Pulmonary artery endothelial cell (primary cell): ENCODE data around the gene VPS16. TPM values are rescaled to one million over a fixed set of nuclear protein-coding genes. Genes with fewer than 3 reads are reported as not detected.
"Not testable (repeated sequence)": the region's sequence is repeated elsewhere in the genome, so short reads cannot be mapped to it uniquely, and the experiment has no call there.

Experiments used
- DNase-seq: peaks from one replicate; pipeline ENCODE4 v3.0.0-alpha.2; 2011; ENCODE audit warnings: low read depth, low spot score
- total RNA-seq: library from RNA; depleted of rRNA; stranded (reverse); fragments of >200 nt; gene quantifications from 2 replicates; pipeline ENCODE4 v1.2.3, GENCODE V29; 2014

The VPS16 gene
- total RNA-seq, 1 donor from 2014 or later = 43.8 TPM

DNA sequence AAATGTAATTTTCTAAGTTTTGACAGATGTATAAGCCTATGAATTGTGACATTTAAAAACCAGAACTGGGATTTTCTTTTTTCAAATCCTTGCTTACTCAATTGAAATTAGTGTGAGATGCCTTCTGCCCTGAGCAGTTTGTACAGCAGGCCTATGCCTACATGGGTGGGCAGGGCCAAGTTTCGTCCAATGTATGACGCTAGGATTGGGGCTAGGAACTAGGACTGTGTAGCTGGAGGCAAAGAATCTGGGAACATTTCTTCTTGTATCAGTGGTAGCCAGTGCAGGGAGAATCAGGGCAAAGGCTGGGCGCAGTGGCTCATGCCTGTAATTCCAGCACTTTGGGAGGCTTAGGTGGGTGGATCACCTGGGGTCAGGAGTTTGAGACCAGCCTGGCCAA, 28.8 kb downstream of the VPS16 start:
- DNase-seq = no peak

DNA sequence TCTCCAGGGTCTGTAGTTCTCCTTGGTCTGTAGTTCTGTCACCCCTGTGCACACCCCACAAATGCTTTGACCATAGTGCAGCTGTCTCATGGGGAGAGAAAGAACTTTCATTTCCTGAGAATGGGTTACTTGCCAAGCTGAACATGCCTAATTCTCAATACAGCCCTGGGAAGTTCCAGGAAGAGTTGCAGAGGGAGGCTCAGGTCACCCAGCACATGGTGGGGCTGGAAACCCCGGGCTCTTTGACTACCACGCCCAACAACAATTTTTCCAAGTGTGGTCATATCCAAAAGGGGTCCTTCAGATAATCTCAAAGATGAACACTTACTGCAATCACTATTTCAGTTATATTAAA, 30.5 kb downstream of the VPS16 start:
- DNase-seq = no peak

DNA sequence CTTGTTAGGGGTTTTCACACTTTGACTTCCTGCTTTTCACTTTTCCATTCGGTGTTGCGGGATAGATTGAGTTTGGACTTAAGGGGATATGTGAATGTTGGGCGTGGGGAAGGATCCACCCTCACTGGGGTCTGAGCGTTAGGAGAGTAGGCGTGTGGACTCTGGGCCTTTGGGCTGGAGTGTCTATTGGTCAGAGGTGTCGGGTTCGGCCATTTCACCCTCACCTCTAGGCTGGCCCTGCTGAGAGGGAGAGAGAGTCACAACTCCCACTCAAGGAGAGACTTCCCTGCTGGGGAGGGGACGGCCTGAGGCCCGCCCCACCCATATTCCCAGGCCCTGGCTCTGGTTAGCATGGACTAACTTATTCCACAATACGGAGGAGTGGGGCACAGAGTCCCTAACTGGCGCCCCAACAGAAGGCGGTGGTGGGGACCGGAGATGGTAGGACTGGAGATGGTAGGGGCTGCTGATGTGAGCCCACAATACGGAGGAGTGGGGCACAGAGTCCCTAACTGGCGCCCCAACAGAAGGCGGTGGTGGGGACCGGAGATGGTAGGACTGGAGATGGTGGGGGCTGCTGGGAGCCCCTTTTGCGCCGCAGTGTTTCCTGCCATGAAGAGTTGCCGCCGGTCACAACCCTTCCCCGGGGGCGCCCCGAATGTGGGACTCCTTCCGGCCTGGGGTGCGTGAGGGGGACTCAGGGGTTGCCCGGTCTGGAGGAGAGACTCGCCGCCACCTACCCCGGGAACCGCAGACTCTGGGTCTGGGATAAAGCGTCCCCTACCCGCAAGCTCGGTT, 31.3 kb downstream of the VPS16 start:
- no peak for DNase-seq

DNA sequence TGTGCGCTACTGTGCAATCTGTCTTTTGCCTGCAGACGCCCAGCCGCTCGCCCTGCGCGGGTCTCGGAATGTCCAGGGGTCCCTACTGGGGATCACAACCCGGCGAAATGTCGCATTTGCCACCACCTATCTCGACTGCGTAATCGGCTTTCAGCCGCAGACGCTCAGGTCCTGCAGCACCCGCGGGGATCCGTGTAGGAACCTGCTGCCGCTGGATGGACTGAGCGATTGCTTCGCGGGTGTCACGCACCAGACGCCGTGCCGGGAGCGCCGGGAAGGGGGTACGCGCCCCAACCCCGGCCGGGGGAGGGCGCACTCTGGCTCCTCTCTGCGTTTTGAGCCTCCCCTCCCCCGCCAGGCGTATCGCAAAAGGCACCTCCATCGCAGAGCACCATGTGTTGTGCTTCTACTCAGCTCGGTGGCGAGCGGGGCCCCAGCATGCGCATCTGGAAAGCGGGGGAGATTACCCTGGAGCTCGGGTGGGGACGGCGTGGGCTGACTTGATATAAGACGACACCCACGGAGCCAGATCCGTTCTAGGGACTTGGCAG, 32.0 kb downstream of the VPS16 start:
- no peak for DNase-seq

DNA sequence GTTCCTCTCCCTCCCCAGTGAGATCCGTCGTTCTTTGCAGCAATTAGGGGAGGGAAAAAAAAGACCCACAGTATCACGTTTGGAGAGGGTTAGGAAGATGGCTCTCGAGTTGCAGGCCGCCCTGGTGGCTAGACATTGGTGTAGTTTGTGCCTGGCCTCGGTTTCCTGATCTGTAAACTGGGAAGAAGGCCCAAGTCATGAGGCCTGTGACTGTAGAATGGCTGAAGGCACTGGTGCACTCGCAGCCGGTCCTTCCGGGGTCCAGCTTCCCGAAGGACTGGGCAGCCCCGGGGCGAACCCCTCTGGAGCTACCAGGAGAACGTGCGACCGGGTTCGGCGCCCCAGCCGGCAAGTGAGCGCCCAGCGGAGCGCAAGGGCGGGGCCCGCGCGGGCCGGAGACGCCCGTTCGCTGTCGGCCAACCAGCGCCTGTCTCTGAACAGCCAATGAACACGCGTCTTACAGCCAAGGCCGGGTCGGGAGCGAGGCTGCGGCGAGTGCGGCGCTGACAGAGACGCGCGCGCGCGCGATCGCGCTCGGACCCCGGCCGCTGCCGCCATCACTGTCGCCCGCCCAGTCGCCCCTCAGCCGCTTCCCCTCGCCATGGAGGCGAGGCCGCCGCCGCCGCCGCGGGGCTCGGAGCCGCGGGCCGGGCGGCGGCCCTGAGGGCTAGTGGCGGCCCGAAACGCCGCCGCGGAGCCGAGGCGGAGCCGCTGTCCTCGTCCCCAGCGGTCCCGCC, 32.6 kb downstream of the VPS16 start, which contains the start of gene PTPRA:
PTPRA (plus strand) TSS at position 472 of the 737 bp plus-strand sequence. CDS start 90,797 bp downstream, outside the sequence.
- DNase-seq = peak; percentile 74

DNA sequence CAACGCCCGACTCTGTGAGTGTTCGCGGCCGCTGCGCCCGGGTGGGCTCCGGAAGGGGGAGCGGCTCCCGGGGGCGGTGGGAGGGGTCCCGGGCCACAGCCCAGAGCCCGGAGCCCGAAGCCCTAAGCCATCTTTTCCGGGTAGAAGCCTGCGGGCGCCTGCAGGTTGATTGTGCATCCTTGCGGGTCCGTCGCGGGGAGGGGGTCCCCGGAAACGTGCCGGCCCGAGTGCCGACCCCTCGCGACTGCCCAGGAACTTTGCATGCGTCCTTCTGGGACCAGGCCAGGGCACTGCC, 33.1 kb downstream of the VPS16 start:
- DNase-seq = no peak

DNA sequence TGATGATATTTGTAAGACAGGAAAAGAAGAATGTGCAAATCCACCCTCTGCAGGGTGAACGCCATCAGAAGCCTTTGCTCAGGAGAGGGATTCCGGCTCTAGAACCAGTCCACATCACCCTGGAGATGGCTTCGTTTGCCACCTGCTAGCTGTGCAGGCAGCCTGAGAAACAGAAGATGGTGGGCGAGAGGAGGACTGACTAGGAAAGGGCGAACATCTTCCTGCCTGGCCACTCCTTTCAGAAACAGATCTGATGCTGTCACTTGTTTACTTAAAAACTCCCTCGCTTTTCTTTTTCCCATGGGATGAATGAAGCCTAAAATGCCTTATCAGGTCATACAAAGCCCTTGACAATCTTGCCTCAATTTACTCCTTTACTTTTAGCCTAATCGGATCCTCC, 33.9 kb downstream of the VPS16 start:
- DNase-seq = no peak

DNA sequence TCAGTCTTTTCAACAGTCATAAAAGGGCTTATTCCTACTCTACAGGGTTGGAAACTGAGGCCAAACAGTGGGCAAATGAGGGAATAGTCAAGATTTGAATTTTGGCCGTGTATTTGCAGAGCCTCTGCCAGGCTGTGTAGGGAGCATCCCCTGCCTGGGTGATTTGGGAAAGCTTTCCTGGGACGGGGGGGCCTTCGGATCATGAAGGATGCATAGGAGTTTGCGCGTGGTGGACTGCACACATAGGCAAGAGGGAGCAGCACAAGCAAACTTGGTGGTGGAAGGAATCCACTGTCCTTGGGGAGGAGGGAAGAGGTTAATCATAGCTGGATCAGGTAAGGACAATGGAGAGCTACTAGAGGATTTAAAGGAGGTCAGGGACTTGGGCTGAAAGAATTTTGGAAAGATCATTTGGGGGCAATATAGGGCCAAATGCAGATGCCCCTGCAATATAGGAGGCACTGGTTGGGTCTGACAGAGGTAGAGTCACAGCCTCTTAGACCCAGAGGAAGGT, 35.2 kb downstream of the VPS16 start:
- no peak for DNase-seq

DNA sequence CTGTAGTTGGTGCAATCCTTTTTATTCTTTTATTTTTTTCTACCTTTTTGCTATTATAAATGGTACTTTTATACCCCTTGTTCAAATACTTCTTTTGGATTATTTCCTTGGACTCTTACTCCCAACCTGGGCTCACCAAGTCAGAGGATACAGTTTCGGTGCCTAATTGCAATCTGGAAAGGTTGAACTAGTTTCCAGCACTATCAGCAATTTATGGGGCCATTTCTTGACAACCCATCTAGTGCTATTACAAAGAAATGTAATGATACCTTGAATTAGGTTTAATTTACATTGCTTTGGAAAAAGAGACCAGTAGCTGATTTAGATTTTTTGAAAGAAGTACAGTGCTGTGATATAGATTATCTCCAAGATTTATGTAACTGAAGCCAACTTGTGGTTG, 38.0 kb downstream of the VPS16 start:
- no peak for DNase-seq

DNA sequence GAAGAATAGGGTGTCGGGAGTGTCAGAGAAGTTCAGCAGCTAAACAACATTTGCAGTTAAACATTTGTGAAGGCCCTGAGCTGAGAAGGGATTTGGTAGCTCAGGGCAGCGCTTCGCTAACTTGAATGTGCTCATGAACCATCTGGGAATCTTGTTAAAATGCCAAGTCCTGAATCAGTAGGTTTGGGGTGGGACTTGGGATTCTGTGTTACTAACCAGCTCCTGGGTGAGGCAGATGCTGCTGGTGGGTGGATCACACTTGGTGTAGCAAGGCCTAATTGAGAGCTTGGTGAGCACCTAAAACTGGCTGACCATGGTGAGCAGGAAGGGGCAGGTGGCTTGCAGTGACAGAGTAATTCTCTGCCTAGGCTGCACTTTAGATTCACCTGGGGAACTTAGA, 38.6 kb downstream of the VPS16 start:
- no peak for DNase-seq

DNA sequence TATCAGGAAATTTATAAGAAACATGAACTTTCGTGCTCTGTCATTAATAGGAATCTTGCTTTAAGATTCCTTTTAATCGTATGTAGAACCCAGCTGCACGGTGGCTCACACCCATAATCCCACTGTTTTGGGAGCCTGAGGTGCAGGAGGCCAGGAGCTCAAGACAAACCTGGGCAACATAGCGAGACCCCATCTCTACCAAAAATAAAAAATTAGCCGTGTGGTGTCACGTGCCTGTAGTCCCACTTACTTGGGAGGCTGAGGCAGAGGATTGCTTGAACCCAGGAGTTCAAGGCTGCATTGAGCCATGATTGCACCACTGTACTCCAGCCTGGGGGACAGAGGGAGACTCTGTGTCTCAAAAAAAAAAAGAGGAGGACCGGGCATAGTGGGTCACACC, 40.1 kb downstream of the VPS16 start:
- no peak for DNase-seq

DNA sequence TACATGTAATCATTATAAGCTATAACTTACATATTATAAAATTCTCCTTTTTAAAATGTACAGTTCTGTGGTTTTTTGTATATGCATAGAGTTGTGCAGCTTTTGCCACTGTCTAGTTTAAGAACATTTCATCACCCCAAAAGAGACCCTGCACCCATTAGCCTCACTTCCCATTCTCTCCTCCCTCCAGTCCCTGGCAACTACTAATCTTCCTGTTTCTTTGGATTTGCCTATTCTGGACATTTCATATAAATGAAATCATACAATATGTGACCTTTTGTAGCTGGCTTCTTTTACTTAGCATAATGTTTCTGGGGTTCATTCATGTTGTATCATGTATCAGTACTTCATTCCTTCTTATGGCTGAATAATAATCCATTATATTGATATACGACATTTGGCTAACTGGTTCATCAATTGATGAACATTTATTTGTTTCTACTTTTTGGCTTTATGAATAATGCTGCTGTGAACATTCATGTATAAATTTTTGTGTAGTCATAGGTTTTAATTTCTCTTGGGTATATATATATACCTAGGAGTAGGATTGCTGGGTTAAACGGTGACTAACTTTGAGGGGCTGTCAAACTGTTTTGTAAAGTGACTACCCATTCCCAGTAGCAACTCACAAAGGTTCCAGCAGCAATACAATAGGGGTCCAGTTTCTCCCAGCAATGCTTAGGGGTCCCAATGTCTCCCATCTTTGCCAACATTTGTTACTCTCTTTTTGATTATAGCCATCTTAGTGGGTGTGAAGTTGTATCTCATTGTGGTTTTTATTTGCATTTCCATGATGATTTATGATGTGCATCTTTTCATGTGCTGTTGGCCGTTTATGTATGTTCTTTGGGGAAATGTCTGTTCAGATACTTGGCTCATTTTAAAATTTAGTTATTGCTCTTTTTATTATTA, 43.4 kb downstream of the VPS16 start:
- DNase-seq = no peak

DNA sequence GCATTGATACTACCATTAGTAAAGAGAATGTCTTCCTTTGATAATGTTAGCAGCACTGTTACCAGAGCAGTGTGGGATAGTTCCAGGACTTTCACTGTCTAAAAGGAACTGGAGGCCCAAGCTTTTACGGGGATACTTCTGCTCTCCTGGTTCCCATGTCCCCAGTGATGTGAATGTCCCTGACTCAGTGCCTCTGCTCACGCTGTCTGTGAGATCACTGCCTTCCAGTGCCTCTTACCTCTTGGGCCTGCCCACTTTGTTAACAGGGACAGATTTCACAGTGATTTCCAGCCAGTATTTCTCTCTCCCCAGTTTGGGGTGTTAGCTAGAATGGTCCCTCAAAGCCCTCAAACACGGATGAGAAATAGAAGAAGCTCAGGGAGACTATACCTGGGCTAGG, 47.2 kb downstream of the VPS16 start:
- no peak for DNase-seq

DNA sequence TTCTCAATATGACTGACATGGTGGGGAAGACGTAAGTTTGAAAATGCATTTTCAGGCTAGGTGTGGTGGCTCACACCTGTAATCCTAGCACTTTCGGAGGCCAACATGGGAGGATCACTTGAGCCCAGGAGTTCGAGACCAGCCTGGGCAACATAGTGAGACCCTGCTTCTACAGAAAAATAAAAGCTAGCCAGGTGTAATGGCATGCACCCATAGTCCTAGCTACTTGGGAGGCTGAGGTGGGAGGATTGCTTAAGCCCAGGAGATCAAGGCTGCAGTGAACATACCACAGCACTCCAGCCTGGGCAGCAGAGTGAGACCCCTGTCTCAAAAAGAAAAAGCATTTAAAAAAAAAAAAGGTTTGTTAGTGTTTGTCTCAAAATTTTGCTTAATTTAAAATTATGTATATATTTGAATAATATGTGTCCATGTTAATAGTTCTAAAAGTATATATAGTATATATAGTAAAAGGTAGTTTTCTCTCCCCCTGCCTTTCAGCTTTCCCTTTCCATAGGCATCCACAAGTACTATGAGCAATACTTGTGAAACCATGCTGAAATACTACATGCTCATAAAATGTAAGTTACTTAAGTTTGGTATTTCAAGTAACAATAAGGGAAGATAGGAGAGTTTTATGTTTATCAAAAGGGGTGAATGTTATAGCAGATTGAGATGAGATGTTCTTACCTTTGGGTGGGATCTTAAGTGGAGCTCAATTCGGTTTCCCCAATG, 47.8 kb downstream of the VPS16 start:
- DNase-seq = no peak

DNA sequence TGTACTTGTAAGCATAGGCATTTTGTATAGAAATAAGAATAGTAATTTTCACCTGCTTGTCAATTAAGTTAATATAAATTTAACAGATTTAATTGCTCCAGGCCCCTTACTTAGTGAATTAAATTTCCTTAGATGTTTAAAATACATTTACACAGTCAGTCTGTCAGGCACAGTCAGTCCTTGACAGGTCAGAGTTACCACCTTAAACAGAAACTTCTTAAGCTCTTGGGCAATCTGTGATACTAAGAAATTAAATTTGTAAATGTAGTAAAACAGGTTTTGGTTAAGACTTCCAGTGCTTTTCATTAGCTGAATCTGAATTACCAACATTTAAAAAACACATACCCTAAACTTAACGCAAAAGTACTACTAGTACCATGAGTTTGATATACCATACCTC, 48.7 kb downstream of the VPS16 start:
- DNase-seq = no peak

DNA sequence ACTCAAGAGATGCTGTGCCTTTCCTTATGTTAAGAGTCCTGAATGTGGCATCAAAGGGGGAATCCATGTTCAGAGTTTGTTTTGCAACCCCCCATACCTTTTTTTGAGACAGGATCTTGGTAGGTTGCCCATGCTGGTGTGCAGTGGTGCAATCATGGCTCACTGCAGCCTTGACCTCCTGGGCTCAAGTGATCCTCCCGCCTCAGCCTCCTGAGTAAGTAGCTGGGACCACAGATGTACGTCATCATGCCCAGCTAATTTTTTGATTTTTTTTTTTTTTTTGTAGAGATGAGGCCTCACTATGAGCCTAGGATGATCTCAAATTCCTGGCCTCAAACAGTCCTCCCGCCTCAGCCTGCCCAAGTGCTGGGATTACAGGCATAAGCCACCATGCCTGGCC, 49.3 kb downstream of the VPS16 start:
- no peak for DNase-seq

DNA sequence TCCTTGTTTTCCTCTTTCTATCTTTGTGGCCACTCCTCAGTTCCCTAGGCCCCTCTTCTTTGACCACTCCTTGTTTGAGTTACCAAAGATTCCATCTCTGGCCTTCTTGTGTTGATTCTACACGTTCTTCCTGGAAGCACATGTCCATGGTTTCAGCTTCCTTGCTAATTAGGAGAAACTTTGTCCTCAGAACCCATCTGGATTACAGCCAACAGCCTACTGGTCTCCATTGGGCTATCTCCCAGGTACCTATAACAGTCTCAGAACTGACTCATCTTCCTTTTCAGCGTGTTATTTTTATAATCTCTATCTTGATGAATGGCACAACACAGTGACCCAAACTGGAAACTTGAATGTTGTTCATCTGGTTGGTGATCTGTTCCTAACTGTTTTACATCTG, 50.2 kb downstream of the VPS16 start:
- DNase-seq = no peak

DNA sequence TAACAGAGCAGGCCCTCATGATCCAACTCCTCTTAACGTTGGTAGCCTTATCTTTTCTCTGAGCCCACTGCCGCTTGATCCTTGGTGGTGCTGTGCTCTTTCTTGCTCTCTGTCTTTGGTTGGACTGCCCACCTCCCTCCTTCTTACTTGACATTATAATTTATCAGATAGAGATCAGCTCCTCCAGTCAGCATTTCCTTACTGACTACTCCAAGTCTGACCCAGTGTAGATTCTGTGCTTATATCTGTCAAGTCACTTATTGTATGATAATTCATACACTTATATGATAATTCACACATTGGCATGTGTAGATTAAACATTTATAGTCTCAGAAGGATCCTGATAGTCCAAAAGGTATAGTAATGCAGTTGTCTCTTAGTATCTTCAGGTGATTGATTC, 50.8 kb downstream of the VPS16 start:
- DNase-seq = no peak

DNA sequence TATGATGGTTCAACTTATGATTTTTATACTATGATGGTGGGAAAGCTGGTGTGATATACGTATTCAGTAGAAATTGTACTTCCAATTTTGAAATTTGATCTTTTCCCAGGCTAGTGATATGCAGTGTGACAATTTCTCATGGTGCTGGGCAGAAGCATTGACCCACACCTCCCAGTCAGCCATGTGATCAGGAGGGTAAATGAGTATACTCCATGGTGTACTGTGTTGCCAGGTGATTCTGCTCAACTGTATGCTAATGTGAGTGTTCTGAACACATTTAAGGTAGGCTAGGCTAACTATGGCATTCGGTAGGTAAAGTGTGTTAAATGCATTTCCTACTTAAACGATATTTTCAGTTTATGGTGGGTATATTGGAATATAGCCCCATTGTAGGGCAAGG, 51.8 kb downstream of the VPS16 start:
- DNase-seq = no peak

DNA sequence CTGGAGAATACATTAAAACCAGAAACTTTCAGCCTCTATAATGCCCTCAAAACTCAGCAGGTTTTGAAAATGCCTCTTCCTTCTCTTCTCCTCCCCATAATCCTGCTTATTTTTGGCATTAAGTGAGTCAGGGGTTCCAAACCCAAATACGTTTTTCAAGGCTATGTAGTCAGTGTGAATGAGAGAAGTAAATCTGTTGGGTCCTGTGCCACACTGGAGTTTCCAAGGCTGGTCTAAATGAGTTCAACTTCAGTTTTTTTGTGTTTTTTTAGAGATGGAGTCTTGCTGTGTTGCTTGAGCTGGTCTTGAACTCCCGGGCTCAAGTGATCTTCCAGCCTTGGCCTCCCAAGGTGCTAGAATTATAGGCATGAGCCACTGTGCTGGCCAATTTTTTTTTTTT, 53.7 kb downstream of the VPS16 start:
- DNase-seq = no peak

DNA sequence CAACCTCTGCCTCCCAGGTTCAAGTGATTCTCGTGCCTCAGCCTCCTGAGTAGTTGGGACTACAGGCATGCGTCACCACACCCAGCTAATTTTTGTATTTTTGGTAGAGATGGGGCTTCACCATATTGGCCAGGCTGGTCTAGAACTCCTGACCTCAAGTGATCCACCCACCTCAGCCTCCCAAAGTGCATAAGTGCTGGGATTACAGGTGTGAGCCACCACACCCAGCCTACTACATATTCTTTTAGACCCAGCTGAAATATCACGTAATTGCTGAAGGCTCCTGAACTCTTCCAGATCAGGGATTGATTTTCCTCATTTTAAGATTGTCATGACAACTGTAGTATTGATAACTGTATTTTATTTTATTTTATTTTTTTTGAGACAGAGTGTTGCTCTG, 54.6 kb downstream of the VPS16 start:
- not testable (repeated sequence) for DNase-seq
